Glutamatergic neuron (in vitro differentiated cells): ENCODE results near the gene PLPP4. TPM values are rescaled to one million over a fixed set of nuclear protein-coding genes. Genes with fewer than 3 reads are reported as not detected.

Experiments
- DNase-seq: peaks from one replicate; pipeline ENCODE4 v3.0.0; 2022
- H3K27ac Mint-ChIP-seq: one replicate; pipeline ENCODE4 v1.8.0; 2020; ENCODE audit warnings: mild to moderate bottlenecking, mixed read lengths, inconsistent platforms; ENCODE audit not compliant: unreplicated experiment
- H3K27me3 Mint-ChIP-seq: one replicate; pipeline ENCODE4 v1.8.0; 2020; ENCODE audit warnings: mild to moderate bottlenecking, moderate library complexity, mixed read lengths, inconsistent platforms; ENCODE audit not compliant: unreplicated experiment
- H3K36me3 Mint-ChIP-seq: one replicate; pipeline ENCODE4 v1.8.0; 2020; ENCODE audit warnings: mild to moderate bottlenecking, mixed read lengths, inconsistent platforms; ENCODE audit not compliant: unreplicated experiment
- H3K4me1 Mint-ChIP-seq: one replicate; pipeline ENCODE4 v1.8.0; 2020; ENCODE audit warnings: mild to moderate bottlenecking, low read depth, mixed read lengths, inconsistent platforms; ENCODE audit not compliant: unreplicated experiment
- H3K4me3 Mint-ChIP-seq: one replicate; pipeline ENCODE4 v1.8.0; 2020; ENCODE audit warnings: mild to moderate bottlenecking, mixed read lengths, inconsistent platforms; ENCODE audit not compliant: unreplicated experiment
- H3K9me3 Mint-ChIP-seq: one replicate; pipeline ENCODE4 v1.8.0; 2020; ENCODE audit warnings: mild to moderate bottlenecking, moderate library complexity, mixed read lengths, inconsistent platforms; ENCODE audit not compliant: unreplicated experiment
- total RNA-seq: library from RNA; stranded (reverse); fragmentation: NEBNext Ultra II Directional; extraction: Animal tissue kit (Norgen Biotek cat#: 25700); gene quantifications from one replicate; pipeline ENCODE4 v1.2.1, GENCODE V29; 2021; ENCODE audit not compliant: unreplicated experiment
- TF ChIP-seq, protein P1 (sequence below): fragments of 200-600 bp; sonication (generic); IDR thresholded peaks from one replicate; pipeline ENCODE4 v1.5.0; 2021; ENCODE audit not compliant: partially characterized antibody, unreplicated experiment

Gene PLPP4
- total RNA-seq, 1 donor from 2014 or later = 2.6 TPM

DNA sequence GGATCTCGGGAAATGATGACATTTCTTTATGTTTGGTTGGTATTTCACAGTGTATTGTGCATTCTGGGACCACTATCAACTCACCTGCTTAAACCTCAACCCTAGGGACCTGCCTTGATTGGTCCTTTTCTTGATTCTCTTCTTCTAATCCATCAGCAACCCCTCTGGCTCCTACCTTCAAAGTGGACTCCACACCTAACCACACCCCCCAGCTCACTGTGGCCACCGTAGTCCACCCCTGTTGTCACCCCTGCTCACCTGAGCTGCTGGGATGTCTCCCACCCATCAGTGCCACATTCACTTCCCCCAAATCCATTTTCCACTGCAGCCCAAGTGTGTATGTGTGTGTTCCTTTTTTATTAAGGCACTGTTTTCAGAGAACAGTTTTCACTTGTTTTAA lies 145.0 kb downstream of the PLPP4 start:
- H3K36me3 Mint-ChIP-seq = peaks cover 22% of the 10 kb centered on the region
- H3K4me1 Mint-ChIP-seq = peaks cover 15% of the 10 kb centered on the region
- TF ChIP-seq, protein P1, sequence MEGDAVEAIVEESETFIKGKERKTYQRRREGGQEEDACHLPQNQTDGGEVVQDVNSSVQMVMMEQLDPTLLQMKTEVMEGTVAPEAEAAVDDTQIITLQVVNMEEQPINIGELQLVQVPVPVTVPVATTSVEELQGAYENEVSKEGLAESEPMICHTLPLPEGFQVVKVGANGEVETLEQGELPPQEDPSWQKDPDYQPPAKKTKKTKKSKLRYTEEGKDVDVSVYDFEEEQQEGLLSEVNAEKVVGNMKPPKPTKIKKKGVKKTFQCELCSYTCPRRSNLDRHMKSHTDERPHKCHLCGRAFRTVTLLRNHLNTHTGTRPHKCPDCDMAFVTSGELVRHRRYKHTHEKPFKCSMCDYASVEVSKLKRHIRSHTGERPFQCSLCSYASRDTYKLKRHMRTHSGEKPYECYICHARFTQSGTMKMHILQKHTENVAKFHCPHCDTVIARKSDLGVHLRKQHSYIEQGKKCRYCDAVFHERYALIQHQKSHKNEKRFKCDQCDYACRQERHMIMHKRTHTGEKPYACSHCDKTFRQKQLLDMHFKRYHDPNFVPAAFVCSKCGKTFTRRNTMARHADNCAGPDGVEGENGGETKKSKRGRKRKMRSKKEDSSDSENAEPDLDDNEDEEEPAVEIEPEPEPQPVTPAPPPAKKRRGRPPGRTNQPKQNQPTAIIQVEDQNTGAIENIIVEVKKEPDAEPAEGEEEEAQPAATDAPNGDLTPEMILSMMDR = no peak
- H3K27ac Mint-ChIP-seq = no peak overlapping the region
- H3K27me3 Mint-ChIP-seq = peaks cover 17% of the 10 kb centered on the region
- H3K4me3 Mint-ChIP-seq = no peak overlapping the region
- peaks cover 22% of the 10 kb centered on the region for H3K9me3 Mint-ChIP-seq
- no peak for DNase-seq

DNA sequence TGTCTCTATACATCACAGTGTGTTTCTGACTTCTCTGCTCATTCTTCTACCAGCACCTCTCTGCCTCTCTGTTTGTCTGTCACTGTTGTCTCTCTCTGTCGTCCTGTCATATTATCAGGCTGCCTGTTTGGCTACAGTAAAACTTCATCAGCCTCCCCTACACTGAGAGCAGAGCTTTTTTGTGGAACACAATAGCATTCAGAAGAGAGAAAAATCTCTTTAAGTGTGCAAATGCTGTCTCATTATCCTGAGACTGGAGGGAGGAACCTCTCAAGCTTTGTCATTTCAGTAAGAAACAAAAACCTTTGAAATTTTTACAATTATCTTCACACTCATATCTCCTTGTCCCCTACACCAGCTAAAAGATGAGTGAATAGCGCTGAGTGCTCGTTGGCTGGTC lies 148.4 kb downstream of the PLPP4 start:
- Mint-ChIP-seq H3K27ac (no peak overlapping the region), H3K4me3 (no peak overlapping the region), H3K9me3 (peaks cover 4% of the 10 kb centered on the region), H3K27me3 (no peaks in the 10 kb centered on the region), H3K4me1 (no peaks in the 10 kb centered on the region), H3K36me3 (peaks cover 22% of the 10 kb centered on the region)
- TF ChIP-seq, protein P1 = no peak
- DNase-seq = no peak

DNA sequence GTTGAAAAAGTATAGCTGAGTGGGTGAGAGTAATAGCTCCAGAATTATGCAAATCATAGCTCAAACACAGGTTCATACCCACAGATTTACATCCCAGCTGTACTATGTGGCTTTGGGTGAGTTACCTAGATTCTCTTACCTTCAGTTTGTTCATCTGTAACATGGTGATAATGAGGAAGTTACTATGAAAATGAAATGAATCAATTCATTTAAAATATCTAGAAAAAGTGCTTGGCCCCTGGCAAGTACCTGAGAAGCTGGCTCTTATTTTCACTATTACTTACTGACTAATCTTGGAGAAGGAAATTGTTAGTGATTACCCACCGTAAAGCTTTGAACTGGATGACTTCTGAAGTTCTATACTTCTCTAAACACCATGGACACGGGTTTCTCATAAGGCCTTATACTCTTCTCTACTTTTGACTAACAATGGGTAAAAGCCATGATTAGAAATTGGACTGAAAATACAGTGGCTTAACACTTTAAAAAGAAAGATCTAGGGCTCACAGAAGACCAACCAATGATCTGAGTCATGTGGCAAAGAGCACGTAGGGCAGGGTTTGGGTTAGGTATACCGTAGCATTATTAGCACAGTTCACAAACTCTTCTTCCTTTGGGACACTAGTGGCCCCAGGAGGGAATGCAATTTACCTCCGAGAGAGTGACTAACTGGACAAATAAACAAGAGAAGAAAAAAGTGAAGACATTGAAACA lies 149.2 kb downstream of the PLPP4 start:
- H3K4me1 Mint-ChIP-seq = no peaks in the 10 kb centered on the region
- no peaks in the 10 kb centered on the region for H3K27me3 Mint-ChIP-seq
- TF ChIP-seq, protein P1 = no peak
- H3K4me3 Mint-ChIP-seq = no peak overlapping the region
- peaks cover 3% of the 10 kb centered on the region for H3K9me3 Mint-ChIP-seq
- no peak for DNase-seq
- H3K36me3 Mint-ChIP-seq = peaks cover 22% of the 10 kb centered on the region
- no peak overlapping the region for H3K27ac Mint-ChIP-seq

DNA sequence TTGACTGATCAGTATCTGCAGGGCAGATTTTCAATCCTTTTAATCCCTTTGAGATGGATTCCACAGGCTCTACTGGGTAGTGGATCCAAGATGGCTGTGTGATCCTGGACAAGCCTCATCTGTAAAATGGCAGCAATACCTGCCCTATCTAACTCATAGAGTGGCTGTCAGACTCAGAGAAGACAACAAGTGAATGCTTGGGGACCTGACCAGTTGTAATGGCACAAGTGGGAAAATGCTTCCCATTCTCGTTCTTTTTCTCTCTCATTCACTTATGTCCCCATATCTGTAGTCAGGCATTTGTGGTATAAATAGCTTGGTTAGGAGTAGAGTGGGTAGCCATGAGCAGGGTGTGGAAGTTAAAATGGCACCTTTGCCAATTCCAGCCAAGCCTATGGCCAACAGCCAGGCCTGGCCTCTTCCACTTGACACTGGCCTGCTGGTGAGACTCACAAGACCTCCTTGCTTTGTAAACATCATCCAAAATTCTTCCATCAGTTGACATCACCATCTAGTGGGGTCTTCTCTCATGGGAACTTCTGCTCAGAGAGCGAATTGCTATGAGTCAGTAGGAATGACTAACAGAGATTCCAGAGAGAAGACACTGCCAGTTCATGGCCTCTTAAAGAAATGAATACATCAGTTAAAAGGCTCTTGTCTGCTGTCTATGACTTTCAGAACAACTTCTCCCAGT lies 150.1 kb downstream of the PLPP4 start:
- H3K27me3 Mint-ChIP-seq = no peaks in the 10 kb centered on the region
- no peak overlapping the region for H3K4me3 Mint-ChIP-seq
- no peak overlapping the region for H3K27ac Mint-ChIP-seq
- TF ChIP-seq, protein P1 = no peak
- DNase-seq = no peak
- peaks cover 2% of the 10 kb centered on the region for H3K4me1 Mint-ChIP-seq
- H3K36me3 Mint-ChIP-seq = peaks cover 18% of the 10 kb centered on the region
- peaks cover 2% of the 10 kb centered on the region for H3K9me3 Mint-ChIP-seq
